Smooth muscle cell of the brain vasculature (primary cell): ENCODE measurements around the gene AHSA1.
"Not testable (repeated sequence)": the region's sequence is repeated elsewhere in the genome, so short reads cannot be mapped to it uniquely, and the experiment has no call there.

Experiments used
- DNase-seq: peaks from one replicate; pipeline ENCODE4 v3.0.0-alpha.2; 2012; ENCODE audit warnings: low read depth, low spot score

Gene AHSA1

DNA sequence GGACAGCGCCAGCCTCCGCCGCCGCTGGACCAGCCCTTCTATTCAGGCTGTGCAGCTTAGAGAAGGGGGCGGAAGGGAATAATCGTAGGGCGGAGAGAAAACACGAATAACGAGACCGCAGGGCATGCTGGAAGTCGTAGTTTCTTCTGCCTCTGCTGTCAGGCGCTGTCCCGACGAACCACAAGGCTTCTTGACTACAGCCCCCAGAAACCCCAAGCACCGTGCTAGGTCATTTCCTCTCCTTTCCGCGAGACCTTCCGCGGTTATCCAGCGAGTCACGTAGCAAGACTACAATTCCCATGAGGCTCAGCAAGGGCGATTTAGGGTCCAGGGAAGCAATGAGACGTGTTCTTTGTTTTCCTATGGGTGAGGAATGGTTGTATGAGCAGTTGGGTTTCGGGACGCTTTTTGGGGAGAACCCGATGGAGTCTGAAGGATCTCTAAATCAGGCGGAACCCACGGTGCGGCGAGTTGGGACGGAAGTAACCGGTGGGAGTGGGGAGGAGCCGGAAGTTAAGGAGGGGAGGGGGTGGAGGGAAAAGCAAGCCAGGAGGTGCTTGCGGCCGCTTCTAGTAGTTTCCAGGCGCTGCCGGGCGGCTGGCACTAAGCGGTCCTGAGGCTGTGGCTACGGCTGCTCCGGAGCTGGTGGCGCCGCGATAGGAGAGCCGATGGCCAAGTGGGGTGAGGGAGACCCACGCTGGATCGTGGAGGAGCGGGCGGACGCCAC, at the start of gene AHSA1, which contains the start of gene VIPAS39:
Gene AHSA1 (plus strand): TSS at position 572 of the 727 bp plus-strand sequence. CDS start 97 bp downstream, at position 669.
Gene VIPAS39 (minus strand): TSS at position 80 of the 727 bp plus-strand sequence. CDS start 3,499 bp downstream, outside the sequence.
- DNase-seq: peak; percentile 99

GRCh38 chr14:77409131-77409533, 48.8 kb upstream of the AHSA1 start:
- no peak for DNase-seq

DNA sequence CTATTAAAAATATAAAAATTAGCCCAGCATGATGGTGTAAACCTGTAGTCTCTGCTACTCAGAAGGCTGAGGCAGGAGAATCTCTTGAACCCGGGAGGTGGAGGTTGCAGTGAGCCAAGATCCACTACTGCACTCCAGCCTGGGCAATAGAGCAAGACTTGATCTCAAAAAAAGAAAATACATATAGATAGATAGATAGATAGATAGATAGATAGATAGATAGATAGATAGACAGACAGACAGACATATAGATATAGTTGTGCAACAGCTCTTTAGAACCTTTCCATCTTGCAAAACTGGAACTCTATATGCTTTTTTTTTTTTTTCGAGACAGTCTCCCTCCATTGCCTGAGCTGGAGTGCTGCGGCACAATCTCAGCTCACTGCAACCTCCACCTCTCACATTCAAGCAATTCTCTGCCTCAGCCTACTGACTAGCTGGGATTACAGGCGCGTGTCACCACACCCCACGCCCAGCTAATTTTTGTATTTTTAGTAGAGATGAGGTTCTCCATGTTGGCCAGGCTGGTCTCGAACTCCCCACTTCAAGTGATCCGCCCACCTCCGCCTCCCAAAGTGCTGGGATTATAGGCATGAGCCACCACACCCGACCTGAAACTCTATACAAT, 42.4 kb upstream of the AHSA1 start:
- not testable (repeated sequence) for DNase-seq

- DNase-seq: not testable (repeated sequence)
These were observed 41.8 kb upstream of the AHSA1 start for GRCh38 chr14:77416098-77416497.

DNA sequence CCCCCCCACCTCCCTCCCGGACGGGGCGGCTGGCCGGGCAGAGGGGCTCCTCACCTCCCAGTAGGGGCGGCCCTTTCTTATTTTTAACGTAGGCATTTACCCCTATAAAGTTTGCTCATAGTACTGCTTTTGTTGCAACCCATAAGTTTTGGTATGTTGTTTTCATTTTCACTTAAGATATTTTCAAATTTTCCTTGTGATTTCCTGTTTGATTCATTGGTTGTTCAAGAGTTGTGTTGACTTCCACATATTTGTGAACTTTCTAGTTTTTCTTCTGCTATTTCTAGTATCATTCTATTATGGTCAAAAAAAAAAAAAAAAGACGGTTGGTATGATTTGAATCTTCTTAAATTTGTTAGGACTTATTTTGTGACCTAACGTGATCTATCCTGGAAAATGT, 41.1 kb upstream of the AHSA1 start:
- DNase-seq: no peak

DNA sequence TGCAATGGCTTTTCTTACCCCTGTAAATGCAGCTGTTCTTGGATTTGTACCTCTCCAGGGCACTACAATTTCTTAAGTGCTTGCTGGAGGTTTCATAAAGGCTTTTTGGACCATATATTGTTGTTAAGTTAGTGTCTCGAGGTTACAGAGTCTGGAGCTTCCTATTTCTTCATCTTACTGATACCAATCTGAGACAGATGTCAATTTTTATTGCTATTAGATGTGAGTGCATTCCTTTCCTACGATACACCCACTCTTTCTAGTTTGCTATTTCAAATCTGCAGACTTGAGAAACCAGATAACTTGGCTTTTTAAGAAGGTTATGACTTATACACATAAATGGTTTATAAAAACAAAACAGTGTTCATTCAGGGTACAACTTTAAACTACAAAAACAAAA, 36.7 kb upstream of the AHSA1 start:
- DNase-seq: no peak

GRCh38 chr14:77423423-77423822, 34.5 kb upstream of the AHSA1 start, which contains the start of gene NOXRED1:
Gene NOXRED1 (minus strand): TSS chr14:77423523. CDS start chr14:77422889, 634 bp downstream.
- no peak for DNase-seq

- DNase-seq: no peak
These were observed 33.0 kb upstream of the AHSA1 start for GRCh38 chr14:77424862-77425261.

DNA sequence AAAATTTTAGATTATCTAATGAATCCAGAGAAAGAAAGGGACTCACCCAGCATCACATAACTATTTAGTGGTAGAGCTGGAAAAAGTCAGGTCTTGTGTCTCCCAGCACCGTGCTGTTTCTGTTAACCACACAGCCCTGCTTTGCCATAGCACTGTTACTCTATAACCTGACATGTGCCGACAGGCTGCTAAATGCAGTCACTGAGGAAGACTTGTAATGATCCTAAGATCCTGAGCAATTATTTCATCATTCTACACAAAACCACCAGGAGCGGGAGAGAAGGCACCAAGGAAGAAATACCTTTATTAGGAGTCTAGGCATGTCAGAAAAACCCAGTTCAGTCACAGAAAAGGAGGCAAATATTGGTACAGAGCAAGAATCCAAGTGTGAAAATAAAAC, 31.5 kb upstream of the AHSA1 start:
- DNase-seq: no peak

DNA sequence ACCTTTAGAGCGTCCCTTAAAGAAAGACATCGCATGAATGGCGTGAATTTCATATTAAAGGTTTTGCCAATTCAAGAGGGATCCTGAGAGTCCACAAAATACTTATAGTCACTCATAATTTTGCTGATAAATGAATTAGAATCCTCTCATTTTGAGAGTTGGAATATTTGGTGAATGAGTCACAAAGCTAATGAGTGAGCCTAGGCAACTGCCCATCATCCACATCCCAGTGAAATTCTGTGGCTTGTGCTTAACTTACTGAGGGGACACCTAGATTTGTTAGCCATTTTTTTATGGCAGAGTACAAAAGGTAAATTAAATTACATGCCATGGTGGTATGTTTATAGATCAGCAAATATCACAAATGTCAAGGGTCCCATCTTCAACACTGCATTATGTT, 21.9 kb upstream of the AHSA1 start:
- DNase-seq: no peak

DNA sequence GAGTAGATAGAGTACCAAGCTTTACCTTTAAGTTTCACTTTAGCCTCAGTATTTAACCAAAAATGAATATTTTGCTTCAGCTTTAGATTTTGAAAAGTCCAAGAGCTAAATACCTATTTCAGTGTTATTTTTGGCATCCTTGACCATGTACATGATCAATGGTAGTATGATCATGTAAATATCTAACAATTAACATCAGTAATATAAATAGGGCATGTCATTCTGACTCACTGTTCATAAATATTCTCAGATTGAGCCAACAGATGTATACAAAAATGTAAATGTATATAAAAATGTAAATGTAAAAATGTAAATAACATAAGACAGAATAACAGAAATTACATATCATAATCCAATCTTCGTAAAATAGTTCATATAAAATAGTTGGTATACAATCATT, 19.3 kb upstream of the AHSA1 start:
- DNase-seq: no peak

DNA sequence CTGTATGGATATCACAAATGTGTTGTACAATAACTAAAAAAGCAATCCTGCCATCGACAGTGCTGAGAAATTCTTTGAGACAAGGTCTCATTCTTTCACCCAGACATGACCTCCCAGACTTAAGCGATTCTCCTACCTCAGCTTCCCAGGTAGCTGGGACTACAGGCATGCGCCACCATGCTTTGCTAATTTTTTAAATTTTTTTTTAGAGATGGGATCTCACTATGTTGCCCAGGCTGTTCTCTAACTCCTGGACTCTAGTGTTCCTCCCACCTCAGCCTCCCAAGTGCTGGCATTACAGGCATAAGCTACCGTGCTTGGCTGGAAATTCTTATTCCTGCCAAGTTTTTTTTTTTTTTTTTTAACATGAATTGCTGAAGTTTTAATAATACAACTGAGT, 18.0 kb upstream of the AHSA1 start:
- no peak for DNase-seq

GRCh38 chr14:77442196-77442595, 15.7 kb upstream of the AHSA1 start:
- DNase-seq: no peak

DNA sequence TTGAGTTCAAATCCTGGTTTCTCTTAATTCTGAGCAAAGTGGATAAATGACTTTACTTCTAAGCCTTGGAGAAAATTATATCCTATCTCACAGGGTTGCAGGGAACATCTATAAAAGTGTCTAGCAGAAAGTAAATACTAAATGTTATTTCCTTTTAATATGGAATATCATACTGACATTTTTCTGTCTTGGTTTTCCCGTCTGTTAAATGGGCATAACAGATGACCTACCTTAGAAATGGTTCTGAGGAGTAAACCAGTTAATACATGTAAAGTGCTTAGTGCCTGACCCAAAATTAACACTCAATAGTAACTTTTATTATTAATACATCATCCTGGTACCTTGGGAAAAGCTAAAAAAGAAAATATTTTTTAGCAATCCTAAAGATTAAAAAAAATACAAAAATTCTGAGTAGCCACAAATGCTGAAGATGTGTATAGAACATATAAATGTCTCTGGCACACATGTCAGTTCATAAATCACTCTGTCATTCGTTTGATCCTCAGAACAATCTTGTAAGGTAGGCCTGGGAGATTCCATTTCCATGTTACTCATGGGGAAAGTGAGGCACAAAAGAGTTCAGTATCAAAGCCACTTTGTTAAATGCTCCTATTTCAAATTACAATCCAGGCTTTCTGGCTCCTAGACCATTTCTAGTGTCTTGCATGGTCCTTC, 1.8 kb upstream of the AHSA1 start:
- DNase-seq: no peak

DNA sequence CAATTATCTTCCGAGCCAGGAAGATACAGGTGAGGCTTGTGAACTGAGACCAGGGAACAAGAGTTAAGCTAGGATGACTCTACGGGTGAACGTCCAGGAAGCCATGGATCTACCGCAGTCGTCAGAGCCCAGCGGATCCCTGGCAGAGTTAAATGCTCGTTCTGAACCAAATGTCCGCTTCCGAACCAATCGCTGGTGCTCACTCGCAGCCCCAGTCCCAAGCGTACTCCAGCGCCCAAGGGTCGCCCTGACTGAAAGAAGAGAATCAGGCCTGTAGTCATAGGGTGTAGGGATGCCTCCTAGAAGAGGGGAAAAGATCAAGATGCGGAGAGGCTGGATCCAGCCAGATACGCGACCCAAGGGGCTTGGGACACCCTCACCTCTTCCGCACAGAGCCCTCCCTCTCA, 775 bp upstream of the AHSA1 start:
- no peak for DNase-seq

DNA sequence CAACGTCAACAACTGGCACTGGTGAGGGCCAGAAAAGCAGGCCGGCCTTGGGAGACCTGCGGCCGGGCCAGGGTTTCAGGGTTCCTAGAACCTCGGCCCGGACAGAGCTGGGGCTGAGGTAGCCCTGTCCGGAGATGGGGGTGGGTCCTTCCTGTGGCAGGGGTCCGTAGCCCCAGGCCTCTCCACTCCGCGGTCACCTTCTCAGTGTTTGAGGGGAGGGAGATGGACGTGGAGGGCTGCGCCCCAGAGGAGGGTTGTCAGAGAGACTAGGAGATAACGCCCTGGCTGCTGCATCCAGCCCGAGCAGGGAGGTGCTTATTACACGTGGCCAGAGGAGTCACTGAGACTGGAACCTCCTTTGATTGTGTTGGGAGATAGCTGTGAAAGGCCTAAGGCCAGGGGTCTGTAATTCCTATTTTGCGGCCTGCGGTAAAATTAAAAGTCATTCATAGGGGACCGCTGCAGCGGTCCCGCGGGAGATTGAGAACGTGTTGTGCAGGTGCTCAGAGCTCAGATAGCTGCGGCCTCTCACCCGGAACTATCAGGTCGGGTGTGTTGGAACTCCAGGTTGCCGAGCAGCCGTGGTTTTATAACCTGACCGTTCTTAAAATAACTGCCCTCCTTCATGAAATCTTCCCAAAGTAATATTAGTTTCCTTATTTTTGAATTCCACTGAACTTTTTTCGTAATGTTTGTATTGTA, 507 bp downstream of the AHSA1 start:
- no peak for DNase-seq

- DNase-seq: peak; percentile 51
These were observed 1.3 kb downstream of the AHSA1 start for GRCh38 chr14:77459072-77459723.

DNA sequence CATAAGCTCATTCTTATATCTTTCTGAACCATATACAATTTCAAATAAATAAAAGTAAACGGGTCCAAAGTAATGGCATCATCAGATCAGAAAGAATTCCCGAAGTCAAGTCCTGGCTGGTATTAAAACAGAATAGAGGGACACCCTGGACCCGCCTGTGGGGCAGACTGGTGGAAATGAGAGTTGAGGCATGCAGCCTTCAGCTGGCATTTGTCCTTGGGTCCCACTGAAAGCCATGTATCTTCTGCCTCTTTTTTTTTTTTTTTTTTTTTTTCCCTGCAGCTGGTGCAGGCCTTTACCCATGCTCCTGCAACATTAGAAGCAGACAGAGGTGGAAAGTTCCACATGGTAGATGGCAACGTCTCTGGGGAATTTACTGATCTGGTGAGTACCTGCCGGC, 9.9 kb downstream of the AHSA1 start:
- DNase-seq: no peak

DNA sequence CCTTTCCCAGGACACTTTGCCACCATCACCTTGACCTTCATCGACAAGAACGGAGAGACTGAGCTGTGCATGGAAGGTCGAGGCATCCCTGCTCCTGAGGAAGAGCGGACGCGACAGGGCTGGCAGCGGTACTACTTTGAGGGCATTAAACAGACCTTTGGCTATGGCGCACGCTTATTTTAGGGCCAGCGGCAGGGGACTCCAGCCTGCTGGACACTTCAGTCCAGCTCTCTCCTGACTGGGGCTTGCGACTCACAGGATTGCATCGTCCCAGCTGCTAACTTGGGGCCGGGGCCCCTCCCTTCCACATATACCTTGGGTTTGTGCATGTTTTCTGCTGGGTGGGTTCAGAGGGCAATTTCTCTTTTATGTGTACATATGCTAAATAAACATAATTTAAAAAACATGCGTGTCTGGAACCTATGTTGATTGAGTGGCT, 11.2 kb downstream of the AHSA1 start:
- DNase-seq: no peak

GRCh38 chr14:77469539-77469938, 11.6 kb downstream of the AHSA1 start:
- DNase-seq: no peak

DNA sequence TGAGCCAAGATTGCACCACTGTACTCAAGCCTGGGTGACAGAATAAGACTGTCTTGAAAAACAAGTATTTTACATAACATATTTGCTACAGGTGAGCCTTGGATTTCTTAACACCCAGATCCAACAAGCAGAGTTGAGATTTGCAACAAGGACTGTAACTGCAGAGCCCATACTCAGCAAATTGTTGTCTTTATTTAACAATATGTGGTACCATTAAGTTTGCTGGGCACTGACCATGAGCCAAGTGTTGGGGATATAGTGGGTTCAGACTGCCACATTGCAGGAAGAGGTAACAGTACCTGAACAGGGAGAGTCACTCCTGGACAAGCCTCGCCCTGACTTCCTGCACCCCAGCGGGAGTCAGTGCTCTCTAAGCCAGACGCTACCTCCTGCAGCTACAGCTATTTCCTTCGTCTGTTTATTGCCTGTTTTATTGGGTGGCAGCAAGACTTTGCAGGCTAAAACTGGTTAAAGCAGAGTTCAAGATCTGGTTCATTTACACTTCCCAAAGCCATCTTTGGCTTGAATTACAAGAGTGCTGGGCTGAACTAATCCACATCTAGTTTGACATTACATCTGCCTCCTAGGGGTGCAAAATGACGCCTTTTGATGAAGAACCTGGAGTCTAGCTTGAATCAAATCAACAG, 12.5 kb downstream of the AHSA1 start:
- no peak for DNase-seq
